TTC549 (cell line): ENCODE measurements around the gene IFT122.
"Not testable (repeated sequence)": the region's sequence is repeated elsewhere in the genome, so short reads cannot be mapped to it uniquely, and the experiment has no call there.

Experiments
- FAIRE-seq: peaks from 2 replicates; lab custom pipeline; 2012; peaks lifted over from hg19 to GRCh38; lab: Jason Lieb, UNC

Gene IFT122

GRCh38 chr3:129439817-129440617 is at the start of gene IFT122, which contains the start of gene MBD4:
Gene IFT122, plus strand, starts transcription at chr3:129440224. Its CDS starts 107 bp downstream, at chr3:129440331.
Gene MBD4, minus strand, starts transcription at chr3:129439948. Its CDS starts 115 bp downstream, at chr3:129439833.
- peak; percentile 96 for FAIRE-seq

GRCh38 chr3:129391583-129391982 is 48.4 kb upstream of the IFT122 start:
- FAIRE-seq, result not testable (repeated sequence)

- not testable (repeated sequence) for FAIRE-seq
Measured at GRCh38 chr3:129392106-129392887, 47.7 kb upstream of the IFT122 start.

DNA sequence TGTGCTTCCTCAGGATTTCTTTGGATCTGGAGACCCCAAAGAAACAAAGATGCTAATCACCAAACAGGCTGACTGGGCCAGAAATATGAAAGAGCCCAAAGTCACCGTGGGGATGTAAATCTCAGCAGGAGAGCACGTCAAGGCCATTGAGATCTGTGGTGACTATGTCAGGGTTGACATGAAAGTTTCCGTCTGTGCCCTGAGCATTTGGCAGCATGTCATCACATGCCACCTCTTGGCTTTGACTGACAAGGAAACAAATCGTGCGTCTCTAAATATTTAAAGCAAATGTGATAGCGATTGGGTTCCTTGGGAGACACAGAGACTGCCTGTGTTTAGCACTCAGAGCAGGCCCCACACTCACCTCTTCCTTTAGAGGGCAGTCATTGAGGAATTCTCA is 46.8 kb upstream of the IFT122 start:
- FAIRE-seq, result no peak

DNA sequence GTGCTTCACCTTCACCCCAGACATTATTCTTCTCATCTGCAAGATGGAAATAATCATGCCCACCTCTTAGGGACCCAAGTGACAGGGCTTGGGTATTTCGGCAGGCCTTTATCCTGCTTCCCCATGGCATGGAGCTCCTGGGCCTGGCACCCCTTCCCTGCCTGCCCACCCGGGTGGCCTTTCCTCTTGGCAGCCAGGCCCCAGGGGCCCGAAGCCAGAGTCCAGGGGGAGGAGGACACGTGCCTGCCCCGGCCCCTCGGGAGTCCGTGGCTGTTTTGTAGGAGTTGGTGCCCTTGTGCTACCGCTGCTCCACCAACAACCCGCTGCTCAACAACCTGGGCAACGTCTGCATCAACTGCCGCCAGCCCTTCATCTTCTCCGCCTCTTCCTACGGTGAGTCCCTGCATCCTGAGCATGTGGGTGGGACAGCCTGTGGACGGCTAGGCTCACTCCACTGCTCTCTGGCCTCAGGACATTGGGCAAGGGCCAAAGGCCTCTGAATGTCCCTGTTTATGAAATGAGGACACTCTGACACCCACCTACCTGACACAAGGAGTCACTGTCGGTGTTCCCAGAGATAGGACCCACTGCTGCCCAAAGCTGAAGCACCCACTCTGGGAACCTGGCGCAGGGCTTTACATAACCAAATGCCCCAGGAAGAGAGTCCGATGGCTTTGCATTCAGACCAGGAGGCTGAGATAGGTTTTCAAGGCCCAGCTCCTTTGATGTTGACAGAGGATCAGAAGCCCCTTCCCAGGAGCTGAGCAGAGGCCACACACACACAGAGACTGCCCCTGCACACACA is 46.1 kb upstream of the IFT122 start:
- FAIRE-seq, result not testable (repeated sequence)

DNA sequence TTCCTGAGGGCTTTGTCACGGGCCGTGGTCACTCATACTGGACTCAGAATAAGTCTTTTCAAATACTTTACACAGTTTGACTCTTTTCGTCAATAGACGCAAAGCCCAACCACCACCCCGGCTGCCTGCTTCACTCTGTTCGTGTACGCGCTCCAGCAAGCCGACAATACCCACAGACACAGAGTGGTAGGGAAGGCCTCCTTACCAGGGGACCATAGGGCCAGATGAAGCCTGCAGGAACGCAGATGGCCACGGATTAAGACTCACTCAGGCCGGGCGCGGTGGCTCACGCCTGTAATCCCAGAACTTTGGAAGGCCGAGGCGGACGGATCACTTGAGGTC is 41.2 kb upstream of the IFT122 start:
- no peak for FAIRE-seq

DNA sequence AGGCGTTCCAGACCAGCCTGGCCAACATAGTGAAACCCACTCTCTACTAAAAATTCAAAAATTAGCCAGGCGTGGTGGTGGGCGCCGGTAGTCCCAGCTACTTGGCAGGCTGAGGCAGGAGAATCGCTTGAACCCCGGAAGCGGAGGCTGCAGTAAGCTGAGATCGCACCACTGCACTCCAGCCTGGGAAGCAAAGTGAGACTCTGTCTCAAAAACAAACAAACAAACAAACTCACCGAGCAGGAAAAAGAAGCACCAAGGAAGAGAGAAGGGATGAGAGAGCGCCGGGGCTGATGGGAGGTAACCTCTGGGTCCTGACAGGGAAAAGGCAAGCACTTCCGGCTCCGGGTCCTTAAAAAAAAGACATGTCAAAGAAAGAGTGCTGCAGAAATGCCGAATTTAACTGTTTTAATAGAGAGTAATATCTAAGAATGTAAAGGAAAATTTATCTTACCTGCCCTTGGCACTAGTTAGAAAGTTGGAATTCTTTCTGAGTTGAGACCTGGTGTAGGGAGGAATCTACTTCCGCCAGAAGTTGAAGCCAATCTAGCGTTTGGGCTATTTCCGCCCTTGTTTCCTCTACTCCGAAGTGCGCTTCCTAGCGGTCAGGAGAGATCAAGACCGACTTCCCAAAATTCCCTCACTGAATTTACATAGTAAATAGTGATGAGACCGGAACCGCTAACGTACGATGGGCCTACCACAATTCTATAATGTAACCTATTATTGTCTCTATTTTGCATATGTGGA is 40.7 kb upstream of the IFT122 start:
- FAIRE-seq, result peak; percentile 82

GRCh38 chr3:129399895-129400357 is 40.1 kb upstream of the IFT122 start:
- FAIRE-seq, result no peak

DNA sequence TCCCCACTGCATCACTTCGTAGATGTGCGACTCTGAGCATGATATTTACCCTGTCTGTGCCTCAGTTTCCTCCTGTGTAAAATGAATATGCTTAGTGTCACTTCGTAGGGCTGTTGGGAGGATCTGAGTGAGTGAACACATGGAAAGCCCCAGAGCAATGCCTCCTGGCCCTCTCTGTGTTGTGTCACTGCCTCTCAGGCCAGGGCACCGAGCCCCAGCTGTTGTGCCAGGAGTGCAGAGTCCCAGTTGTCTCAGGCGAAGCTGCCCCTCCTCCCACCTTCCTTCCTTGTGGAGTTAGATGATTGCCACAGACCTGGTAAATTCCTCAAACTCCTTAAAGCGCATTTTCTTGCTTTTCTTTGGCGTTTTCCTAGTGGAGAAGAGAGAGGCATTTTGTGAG is 37.8 kb upstream of the IFT122 start:
- FAIRE-seq, result no peak

- no peak for FAIRE-seq
Measured at GRCh38 chr3:129402616-129403015, 37.4 kb upstream of the IFT122 start.

DNA sequence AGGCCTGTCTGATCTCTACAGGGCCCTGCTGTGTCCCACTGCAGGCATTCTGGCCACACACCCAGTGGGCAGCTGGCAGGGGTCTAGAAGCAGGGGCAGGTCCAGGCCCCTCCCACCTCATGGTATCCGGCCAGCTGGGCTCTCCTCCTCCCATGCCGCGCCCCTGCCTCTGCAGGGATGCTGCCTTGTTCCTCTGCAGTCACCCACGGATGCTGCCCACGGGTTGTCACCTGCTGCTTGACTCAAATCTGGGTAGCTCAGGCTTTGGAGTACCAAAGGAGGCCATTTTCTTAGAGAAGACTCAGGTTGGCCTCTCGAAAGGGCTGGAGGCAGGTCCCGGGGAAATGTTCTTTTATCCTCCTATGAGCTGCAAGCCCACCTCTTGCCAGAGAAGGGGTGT is 36.6 kb upstream of the IFT122 start:
- no peak for FAIRE-seq

- no peak for FAIRE-seq
Measured at GRCh38 chr3:129404130-129404529, 35.9 kb upstream of the IFT122 start.

- no peak for FAIRE-seq
Measured at GRCh38 chr3:129404610-129405009, 35.4 kb upstream of the IFT122 start.

GRCh38 chr3:129409541-129409940 is 30.5 kb upstream of the IFT122 start:
- FAIRE-seq, result no peak

DNA sequence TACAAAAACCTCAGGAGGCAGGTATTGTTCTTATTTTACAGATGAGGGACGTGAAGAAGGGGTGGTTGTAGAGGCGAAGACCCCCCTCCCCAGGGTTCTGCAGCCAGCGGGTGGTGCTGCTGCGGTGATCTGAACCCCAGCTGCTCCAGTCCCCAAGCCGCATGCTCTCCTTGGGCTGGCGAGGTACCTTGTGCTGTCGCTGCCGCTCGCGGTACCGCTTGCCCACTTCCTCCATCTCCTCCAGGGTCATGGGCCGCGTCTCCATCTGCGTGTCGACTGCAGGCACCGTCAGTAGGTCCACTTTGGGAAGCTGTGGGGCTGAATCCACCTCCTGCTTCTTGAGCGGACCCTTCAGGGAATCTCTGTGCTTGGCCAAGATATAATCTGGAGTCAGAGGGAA is 29.1 kb upstream of the IFT122 start:
- FAIRE-seq, result no peak

DNA sequence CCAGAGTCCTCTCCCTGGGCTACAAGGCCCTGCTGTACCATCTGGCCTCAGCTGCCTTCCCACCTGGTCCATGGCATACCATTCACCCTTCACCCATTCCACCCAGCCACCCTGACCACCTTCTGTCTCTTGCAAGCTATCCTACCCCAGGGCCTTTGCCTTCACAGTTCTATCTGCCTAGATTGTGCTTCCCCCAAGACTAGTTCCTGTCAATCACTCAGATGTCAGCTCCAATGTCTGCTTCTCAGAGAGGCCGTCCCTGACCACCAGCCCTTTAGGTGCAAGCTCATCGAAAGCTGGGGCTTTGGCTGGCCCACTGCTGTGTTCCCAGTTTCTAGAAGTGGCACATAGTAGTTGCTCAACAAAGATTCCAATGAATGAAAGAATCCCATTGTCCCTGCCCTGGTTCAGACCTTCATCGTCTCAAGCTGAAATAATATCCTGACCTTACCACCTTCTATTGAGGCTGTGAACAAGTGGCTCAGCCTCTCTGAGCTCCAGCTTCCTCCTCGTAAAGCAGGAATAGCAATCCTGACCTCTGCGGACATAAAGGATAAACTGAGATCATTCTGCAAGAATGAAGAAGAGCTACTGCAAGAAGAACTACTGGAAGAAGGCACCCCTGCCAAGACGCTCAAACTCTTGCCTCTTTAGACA is 27.4 kb upstream of the IFT122 start:
- no peak for FAIRE-seq

GRCh38 chr3:129413238-129413637 is 26.8 kb upstream of the IFT122 start:
- FAIRE-seq, result not testable (repeated sequence)

DNA sequence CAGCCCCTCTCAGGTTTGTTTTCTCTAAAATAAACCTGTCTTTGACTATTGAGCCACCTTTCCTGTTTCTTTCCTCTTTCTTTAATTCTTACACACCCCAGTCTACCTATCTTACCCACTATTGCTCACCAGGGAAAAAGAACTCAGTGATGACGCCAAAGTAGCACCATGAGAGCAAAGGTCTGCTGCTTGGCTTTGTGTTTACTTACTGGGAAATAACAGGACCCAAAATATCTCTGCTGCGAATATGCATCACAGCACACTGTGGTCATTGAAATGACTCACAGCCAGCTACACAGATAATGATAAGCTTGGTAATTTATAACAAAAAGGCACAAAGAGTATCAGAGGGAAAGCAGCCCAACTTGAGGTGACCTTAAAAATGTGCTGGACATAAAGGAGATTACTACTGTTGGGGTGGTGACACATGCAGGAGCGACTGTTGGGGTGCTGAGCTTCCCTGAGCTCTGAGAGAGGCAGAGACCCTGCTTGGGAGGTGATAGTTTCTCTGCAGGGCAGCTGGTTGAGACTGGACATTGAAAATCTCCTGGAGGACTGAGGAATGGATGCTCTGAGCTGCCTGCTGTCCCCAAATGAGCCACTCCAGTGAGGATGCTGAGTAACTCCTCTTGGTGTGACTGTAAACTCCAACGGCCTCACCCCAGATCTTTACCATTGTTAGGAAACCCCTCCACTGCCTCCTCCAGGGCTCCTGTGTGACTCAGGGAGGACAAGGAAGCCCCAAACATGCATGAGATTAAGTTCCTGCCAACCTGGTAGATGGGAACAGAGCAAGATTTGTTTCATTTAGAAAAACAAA is 26.1 kb upstream of the IFT122 start:
- FAIRE-seq, result no peak

GRCh38 chr3:129415378-129415777 is 24.6 kb upstream of the IFT122 start:
- no peak for FAIRE-seq

DNA sequence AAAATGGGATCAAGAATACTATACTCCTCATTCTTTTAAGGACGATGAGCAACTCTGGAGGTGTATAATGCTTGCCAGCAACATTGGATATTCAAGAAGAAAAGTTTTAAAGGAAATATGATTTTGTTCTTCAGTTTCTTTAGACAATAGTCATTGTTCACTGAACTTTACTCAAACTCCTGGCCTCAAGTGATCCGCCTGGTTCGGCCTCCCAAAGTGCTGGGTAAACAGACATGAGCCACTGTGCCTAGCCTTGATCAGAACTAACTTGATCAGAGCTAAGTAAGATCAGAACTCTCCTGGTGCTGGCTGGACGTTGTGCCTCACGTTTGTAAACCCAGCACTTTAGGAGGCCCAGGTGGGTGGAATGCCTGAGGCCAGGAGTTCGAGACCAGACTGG is 24.2 kb upstream of the IFT122 start:
- FAIRE-seq, result no peak
